Measurements from ENCODE around the gene RCBTB1.

The RCBTB1 gene

GRCh38 chr13:49546561-49546960 is 38.8 kb downstream of the RCBTB1 start:
- H3K27ac ChIP-seq, result no peak overlapping the region
- no peak for DNase-seq (ENCODE audit: low spot score)
- ChIA-PET POLR2A (ENCODE audit: low non-redundant PET) (no interaction called here), CTCF (no interaction called here)
- no peak for TF ChIP-seq CTCF (conservative IDR thresholded peaks at IDR 0.05; ENCODE audit: low read depth)

DNA sequence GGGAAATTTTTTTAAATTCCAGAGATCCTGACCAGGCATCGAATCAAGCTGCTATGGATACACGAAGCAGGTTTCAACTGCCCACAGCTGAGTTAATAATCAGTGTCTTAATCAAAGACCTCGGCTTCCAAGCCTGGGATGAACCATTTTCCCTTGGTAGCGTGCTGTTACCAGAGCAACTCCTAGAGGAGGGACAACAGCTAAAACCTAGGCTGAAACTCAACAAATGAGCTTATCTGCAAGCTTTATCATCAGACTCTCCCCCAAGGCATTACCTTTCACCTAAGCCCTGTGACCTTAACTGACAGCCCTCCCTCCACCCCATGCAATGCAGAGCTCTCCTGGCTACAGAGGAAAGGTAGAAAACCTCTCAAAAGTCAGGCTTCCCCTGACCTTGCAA is 39.7 kb downstream of the RCBTB1 start:
- no peak for DNase-seq (ENCODE audit: low spot score)
- TF ChIP-seq CTCF (conservative IDR thresholded peaks at IDR 0.05; ENCODE audit: low read depth), result no peak
- ChIA-PET POLR2A (ENCODE audit: low non-redundant PET) (no interaction called here), CTCF (interaction anchor here (0.6 kb wide), 1 partner anchor 263 kb away, joined by 3 read pairs; no protein-coding TSS in a partner anchor)
- no peak overlapping the region for H3K27ac ChIP-seq

- no peak overlapping the region for H3K27ac ChIP-seq
- no peak for DNase-seq (ENCODE audit: low spot score)
- CTCF ChIA-PET, result interaction anchor here (0.6 to 0.8 kb wide), 2 partner anchors 43 to 74 kb away, joined by 3 to 4 read pairs; no protein-coding TSS in a partner anchor
- TF ChIP-seq CTCF (conservative IDR thresholded peaks at IDR 0.05; ENCODE audit: low read depth), result no peak
- POLR2A ChIA-PET (ENCODE audit: low non-redundant PET), result no interaction called here
Observed at GRCh38 chr13:49543656-49544055, 41.7 kb downstream of the RCBTB1 start.

GRCh38 chr13:49540552-49540951 is 44.8 kb downstream of the RCBTB1 start:
- ChIA-PET POLR2A (ENCODE audit: low non-redundant PET) (no interaction called here), CTCF (interaction anchor here (0.5 to 1.0 kb wide), 2 partner anchors 188 to 189 kb away, joined by 3 to 4 read pairs; no protein-coding TSS in a partner anchor)
- no peak for TF ChIP-seq CTCF (conservative IDR thresholded peaks at IDR 0.05; ENCODE audit: low read depth)
- no peak overlapping the region for H3K27ac ChIP-seq
- DNase-seq (ENCODE audit: low spot score), result no peak

DNA sequence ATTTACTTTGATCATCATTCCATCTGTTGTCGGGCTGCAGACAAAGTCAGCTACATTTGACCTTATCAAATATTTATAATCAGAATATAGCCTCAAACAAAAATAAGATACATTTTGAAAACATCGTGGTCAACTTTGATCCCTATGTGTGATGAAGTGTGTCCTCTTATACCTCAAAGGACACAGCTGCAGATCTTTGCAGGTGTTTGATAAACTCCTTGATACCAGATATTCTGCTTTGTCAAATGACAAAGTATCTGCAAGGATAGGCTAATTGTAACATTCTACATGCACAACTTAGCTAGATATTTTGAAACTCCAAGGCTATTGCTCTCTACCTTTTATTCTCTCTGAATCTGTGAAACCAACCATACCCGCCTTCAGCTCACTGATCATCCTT is 45.6 kb downstream of the RCBTB1 start:
- CTCF ChIA-PET, result interaction anchor here (0.6 to 1.0 kb wide), 3 partner anchors 67 to 190 kb away, joined by 3 to 4 read pairs (median 4); no protein-coding TSS in a partner anchor

GRCh38 chr13:49539313-49539712 is 46.0 kb downstream of the RCBTB1 start:
- POLR2A ChIA-PET (ENCODE audit: low non-redundant PET), result no interaction called here
- no peak for DNase-seq (ENCODE audit: low spot score)

More for the DNA sequence above, 45.6 kb downstream of the RCBTB1 start:
- no peak overlapping the region for H3K27ac ChIP-seq
- TF ChIP-seq CTCF (conservative IDR thresholded peaks at IDR 0.05; ENCODE audit: low read depth), result no peak
- no peak for DNase-seq (ENCODE audit: low spot score)
- POLR2A ChIA-PET (ENCODE audit: low non-redundant PET), result no interaction called here

More at GRCh38 chr13:49539313-49539712, 46.0 kb downstream of the RCBTB1 start:
- CTCF ChIA-PET, result interaction anchor here (0.6 to 1.0 kb wide), 4 partner anchors 67 to 258 kb away, joined by 3 to 4 read pairs (median 4); no protein-coding TSS in a partner anchor
- TF ChIP-seq CTCF (conservative IDR thresholded peaks at IDR 0.05; ENCODE audit: low read depth), result no peak
- H3K27ac ChIP-seq, result no peak overlapping the region
